ENCODE measurements around the gene GTPBP2. TPM values are rescaled to one million over a fixed set of nuclear protein-coding genes. Genes with fewer than 3 reads are reported as not detected.

Gene GTPBP2
- total and polyA plus RNA-seq, 10 of the 15 experiments (the other 5 are each of a cell fraction or from before 2014, with no cell fraction given), result 5.9 to 63.4 (median 39.8) TPM

- TF ChIP-seq BRCA1 (IDR thresholded peaks at IDR 0.05; ENCODE audit: low read depth, low read length) (no peak), TAF1 (IDR thresholded peaks at IDR 0.05; ENCODE audit: borderline replicate concordance, low read depth, low read length) (peak; percentile 99), ATF3 (IDR thresholded peaks at IDR 0.05; ENCODE audit: borderline replicate concordance, extremely low read depth, low read depth, low read length) (peak; percentile 28; the same call in 1 of the 2 replicates), PAX8 (IDR thresholded peaks at IDR 0.05) (no peak), HSF1 (IDR thresholded peaks at IDR 0.05; ENCODE audit: low read depth, low read length) (no peak), POLR2AphosphoS5 (IDR thresholded peaks at IDR 0.05; ENCODE audit: low read length) (peak; percentile 99), RB1 (IDR thresholded peaks at IDR 0.05; ENCODE audit: borderline replicate concordance) (peak; percentile 77), PRDM15 (CRISPR knock-in tag; IDR thresholded peaks at IDR 0.05) (no peak), HDGF (IDR thresholded peaks at IDR 0.05) (no peak), FOXK2 (IDR thresholded peaks at IDR 0.05) (no peak), TCF3 (IDR thresholded peaks at IDR 0.05; ENCODE audit: borderline replicate concordance, insufficient read depth, low read depth, low read length) (peak; percentile 71; the same call in 1 of the 2 replicates), TCF7 (IDR thresholded peaks at IDR 0.05; ENCODE audit: borderline replicate concordance) (no peak), NFXL1 (IDR thresholded peaks at IDR 0.05; ENCODE audit: borderline replicate concordance) (no peak), RELA (IDR thresholded peaks at IDR 0.05; ENCODE audit: borderline replicate concordance, partially characterized antibody) (peak; percentile 35), TCF12 (IDR thresholded peaks at IDR 0.05; ENCODE audit: low read depth, low read length) (peak; percentile 52), ZNF687 (IDR thresholded peaks at IDR 0.05) (peak; percentile 86), CEBPB (IDR thresholded peaks at IDR 0.05; ENCODE audit: borderline replicate concordance in 1 of 2, low read depth in 2 of 2, low read length in 2 of 2) (no peak), ATF2 (IDR thresholded peaks at IDR 0.05; ENCODE audit: low read length) (no peak)
Observed at GRCh38 chr6:43575772-43576551, 53.1 kb downstream of the GTPBP2 start, which contains the start of the genes POLH and XPO5 (continued).

Measured in GM12878 (cell line).